ENCODE measurements around the gene HCN2. TPM values are rescaled to one million over a fixed set of nuclear protein-coding genes. Genes with fewer than 3 reads are reported as not detected.

HCN2 gene
- total and polyA plus RNA-seq, 10 of the 15 experiments (the other 5 are each of a cell fraction or from before 2014, with no cell fraction given): 0.01 to 0.54 (median 0.08) TPM; not detected in 4

DNA sequence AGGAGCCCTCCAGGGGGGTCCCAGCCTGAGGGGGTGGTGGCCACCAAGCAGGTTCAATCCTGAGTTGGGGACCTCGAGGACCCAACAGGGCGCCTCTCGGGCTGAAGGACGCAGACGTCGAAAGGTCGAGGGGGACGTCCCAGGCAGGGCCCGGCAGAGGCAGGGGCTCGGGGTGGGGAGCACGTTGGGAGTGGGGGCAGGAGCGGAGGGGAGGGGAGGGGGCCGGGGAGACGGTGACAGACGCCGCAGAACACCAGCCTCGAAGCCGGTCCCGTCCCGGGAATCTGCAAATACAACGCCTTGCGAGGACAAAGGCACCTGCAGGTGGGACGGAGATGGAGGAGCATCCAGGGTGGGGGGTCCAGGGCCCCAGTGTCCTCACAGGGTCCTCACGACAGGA is 54.1 kb downstream of the HCN2 start:
- in situ Hi-C loops (cut with MboI): no loop called here
- Histone ChIP-seq H3K27ac (ENCODE audit: control insufficient read depth, insufficient read depth) (no peak overlapping the region), H2AFZ (ENCODE audit: control insufficient read depth, low read depth, low read length) (no peak overlapping the region), H3K79me2 (ENCODE audit: control insufficient read depth, insufficient read depth, low read length) (no peaks in the 10 kb centered on the region), H3K4me1 (ENCODE audit: control insufficient read depth, insufficient read depth, low read length) (peaks cover 6% of the 10 kb centered on the region), H3K4me2 (ENCODE audit: control insufficient read depth, insufficient read depth) (no peak overlapping the region), H3K36me3 (ENCODE audit: control insufficient read depth in 2 of 2, insufficient read depth in 2 of 2, low read length in 1 of 2) (peaks cover 0 to 25% of the 10 kb centered on the region in 2 experiments; a peak in 3 of 4 replicates), H3K27me3 (replicated peaks in 1 of 2; ENCODE audit: control insufficient read depth in 2 of 2, insufficient read depth in 2 of 2, low read length in 1 of 2) (no peaks in the 10 kb centered on the region), H3K4me3 (no peak overlapping the region), H3K9ac (ENCODE audit: control insufficient read depth, insufficient read depth, low read length) (no peak overlapping the region), H4K20me1 (ENCODE audit: control insufficient read depth, insufficient read depth) (no peaks in the 10 kb centered on the region), H3K9me3 (replicated peaks; ENCODE audit: control insufficient read depth, insufficient read depth, low read length) (no peaks in the 10 kb centered on the region)
- POLR2A ChIA-PET: no interaction called here
- ATAC-seq (no peak), FAIRE-seq (no peak), DNase-seq (ENCODE audit: low read depth, low spot score) (no peak)
- intact Hi-C loops (cut with micrococcal nuclease; ENCODE audit: unreplicated experiment): no loop called here
- RAD21 ChIA-PET (ENCODE audit: unreplicated experiment): no interaction called here
- CTCF ChIA-PET: no interaction called here
- WGBS (ENCODE audit: insufficient coverage, insufficient replicate concordance, low lambda C conversion rate, missing lambda C conversion rate): over 99% methylated on average over 16 of the region's 24 CpGs
- no TSS peak for BruUV-seq (replicated peaks)
- SMC1A ChIA-PET (ENCODE audit: uncharacterized antibody, unreplicated experiment): no interaction called here
- TF ChIP-seq EGR1 (IDR thresholded peaks at IDR 0.05; ENCODE audit: borderline replicate concordance in 1 of 2, low read depth in 2 of 2, low read length in 2 of 2) (no peak), MEF2A (IDR thresholded peaks at IDR 0.05; ENCODE audit: insufficient read depth, low read depth, low read length) (no peak), RBBP5 (conservative IDR thresholded peaks at IDR 0.05) (no peak), KLF5 (IDR thresholded peaks at IDR 0.05; ENCODE audit: partially characterized antibody) (no peak), SMARCA5 (IDR thresholded peaks at IDR 0.05) (no peak), IKZF2 (IDR thresholded peaks at IDR 0.05) (no peak), BRCA1 (IDR thresholded peaks at IDR 0.05; ENCODE audit: low read depth, low read length) (no peak), SRF (IDR thresholded peaks at IDR 0.05; ENCODE audit: low read depth in 2 of 2, low read length in 2 of 2) (no peak), PAX8 (IDR thresholded peaks at IDR 0.05) (no peak), HDAC2 (IDR thresholded peaks at IDR 0.05) (no peak), SMAD1 (IDR thresholded peaks at IDR 0.05; ENCODE audit: low read depth, partially characterized antibody) (no peak), RUNX3 (IDR thresholded peaks at IDR 0.05; ENCODE audit: low read length) (no peak), CBX3 (IDR thresholded peaks at IDR 0.05; ENCODE audit: borderline replicate concordance, low read depth) (no peak), IRF4 (IDR thresholded peaks at IDR 0.05; ENCODE audit: low read depth, low read length) (no peak), CREM (IDR thresholded peaks at IDR 0.05; ENCODE audit: low read depth) (no peak), LARP7 (IDR thresholded peaks at IDR 0.05) (no peak), TCF3 (IDR thresholded peaks at IDR 0.05; ENCODE audit: borderline replicate concordance, insufficient read depth, low read depth, low read length) (no peak)
